NOMO-1 treated with DMSO at 0.1 percent for 48 hours (cell line): Measurements from ENCODE around the gene MPZL3.

Source experiments
- DNase-seq: peaks from one replicate; lab custom pipeline; 2025; ENCODE audit not compliant: unreplicated experiment; lab: John Stamatoyannopoulos, UW

The MPZL3 gene

GRCh38 chr11:118251858-118252652, at the start of gene MPZL3:
Gene MPZL3, minus strand, starts transcription at chr11:118252365. Its CDS starts 71 bp downstream, at chr11:118252294.
- DNase-seq, result peak; percentile 79

- no peak for DNase-seq
Observed at GRCh38 chr11:118301600-118302195, 49.5 kb upstream of the MPZL3 start.

- no peak for DNase-seq
Observed at GRCh38 chr11:118295815-118296454, 43.8 kb upstream of the MPZL3 start.

GRCh38 chr11:118295199-118295598, 43.0 kb upstream of the MPZL3 start:
- no peak for DNase-seq

- no peak for DNase-seq
Observed at GRCh38 chr11:118294053-118294452, 41.9 kb upstream of the MPZL3 start.

GRCh38 chr11:118291477-118292135, 39.4 kb upstream of the MPZL3 start:
- DNase-seq, result peak; percentile 76

GRCh38 chr11:118290923-118291322, 38.8 kb upstream of the MPZL3 start:
- peak; percentile 72 for DNase-seq

- DNase-seq, result no peak
Observed at GRCh38 chr11:118289401-118289800, 37.2 kb upstream of the MPZL3 start.

GRCh38 chr11:118287006-118287405, 34.8 kb upstream of the MPZL3 start:
- no peak for DNase-seq

- no peak for DNase-seq
Observed at GRCh38 chr11:118286545-118286944, 34.4 kb upstream of the MPZL3 start.

- DNase-seq, result no peak
Observed at GRCh38 chr11:118283756-118284350, 31.7 kb upstream of the MPZL3 start.

GRCh38 chr11:118283037-118283636, 31.0 kb upstream of the MPZL3 start:
- DNase-seq, result no peak

GRCh38 chr11:118282606-118283005, 30.4 kb upstream of the MPZL3 start:
- DNase-seq, result no peak

GRCh38 chr11:118281284-118281683, 29.1 kb upstream of the MPZL3 start:
- DNase-seq, result no peak

GRCh38 chr11:118277312-118277711, 25.1 kb upstream of the MPZL3 start:
- no peak for DNase-seq

GRCh38 chr11:118276422-118276821, 24.3 kb upstream of the MPZL3 start:
- no peak for DNase-seq

- no peak for DNase-seq
Observed at GRCh38 chr11:118275176-118275575, 23.0 kb upstream of the MPZL3 start.

- no peak for DNase-seq
Observed at GRCh38 chr11:118274186-118274585, 22.0 kb upstream of the MPZL3 start.

GRCh38 chr11:118272001-118272400, 19.8 kb upstream of the MPZL3 start:
- no peak for DNase-seq

- DNase-seq, result no peak
Observed at GRCh38 chr11:118267486-118267885, 15.3 kb upstream of the MPZL3 start.

- DNase-seq, result no peak
Observed at GRCh38 chr11:118265954-118266353, 13.8 kb upstream of the MPZL3 start.
